Mucosa of descending colon (tissue), 3 donors: Measurements from ENCODE around the gene RELL1. TPM values are rescaled to one million over a fixed set of nuclear protein-coding genes. Genes with fewer than 3 reads are reported as not detected.

ENCODE experiments used
- ATAC-seq: fragments of 200-7000 bp; cut with Tn5 transposase; one replicate; pipeline ENCODE4 v1.9.1; 2020; ENCODE audit warnings: mild to moderate bottlenecking, moderate library complexity
- DNase-seq, 3 donors: peaks; one replicate each; pipeline ENCODE4 v3.0.0-alpha.2; 2020
- H3K36me3 ChIP-seq: fragments of 200-600 bp; one replicate; pipeline ENCODE4 v1.8.0; 2021; ENCODE audit warnings: low read depth, mild to moderate bottlenecking
- H3K4me1 ChIP-seq: fragments of 200-600 bp; one replicate; pipeline ENCODE4 v1.8.0; 2021; ENCODE audit warnings: low read depth, mild to moderate bottlenecking
- H3K4me3 ChIP-seq: fragments of 200-600 bp; one replicate; pipeline ENCODE4 v1.8.0; 2021; ENCODE audit warnings: mild to moderate bottlenecking
- H3K9me3 ChIP-seq: fragments of 200-600 bp; one replicate; pipeline ENCODE4 v1.8.0; 2021; ENCODE audit warnings: mild to moderate bottlenecking
- CTCF ChIP-seq: fragments of 200-600 bp; IDR thresholded peaks from one replicate; pipeline ENCODE4 v1.8.0; 2022; ENCODE audit warnings: antibody characterized with exemption, mild to moderate bottlenecking
- intact Hi-C, 2 donors: fragments of 100-400 bp; cut with DNase I in 1 of 2; cut with micrococcal nuclease in 1 of 2; formaldehyde crosslinking; loops; one replicate each; pipeline versions ENCODE4 v1.11.0 to v1.11.1; 2022; cut with DNase I, micrococcal nuclease
- long read RNA-seq, 2 donors: library from polyadenylated mRNA; unstranded; transcript quantifications; one replicate each; pipeline ENCODE4 v2.0.0, GENCODE V29; 2019 to 2021
- total RNA-seq, 3 donors: library from RNA; stranded (reverse); fragmentation: NEBNext Ultra II Directional in 2 of 3; extraction: Animal tissue kit (Norgen Biotek cat#: 25700) in 2 of 3; gene quantifications; one replicate each; pipeline versions ENCODE4 v1.2.1 to v1.2.4, GENCODE V29; 2021 to 2023
- donor health status: DM: no; HTN: no; CAD: no; lungs with moderate emphysema.
- donor health status: DM: no; HTN: no; CAD: no.
- donor health status: DM: no; HTN: yes; CAD: no.

The RELL1 gene
- total RNA-seq, result 10 to 100 TPM; 50.5 to 75.2 (median 68.8) TPM
- long read RNA-seq, donor 1, transcript RELL1-202 (7 exons, 1,350 nt), result major isoform, 5 of 12 reads
- long read RNA-seq, donor 1, partial matches to known transcripts, result 2 of 12 reads
- long read RNA-seq, donor 1, other reads (novel, unspliced or antisense), result 5 of 12 reads
- long read RNA-seq, donor 2, transcript RELL1-202 (7 exons, 1,350 nt), result major isoform, 16 of 84 reads
- long read RNA-seq, donor 2, partial matches to known transcripts, result 3 of 84 reads
- long read RNA-seq, donor 2, other reads (novel, unspliced or antisense), result 65 of 84 reads

GRCh38 chr4:37686373-37687193 lies at the start of gene RELL1:
Gene RELL1, minus strand, starts transcription at chr4:37686376. Its CDS starts 89 bp downstream, at chr4:37686287.
- no peak for TF ChIP-seq CTCF
- DNase-seq (peak; percentile 100), ATAC-seq (peak; percentile 93)
- Histone ChIP-seq H3K4me1 (peaks cover 26% of the 10 kb centered on the region), H3K4me3 (peak within 1 kb of the TSS; percentile 73), H3K36me3 (no peaks in the 10 kb centered on the region), H3K9me3 (no peaks in the 10 kb centered on the region)
- intact Hi-C loops, result no loop called here

GRCh38 chr4:37735578-37735977 lies 49.4 kb upstream of the RELL1 start:
- TF ChIP-seq CTCF, result no peak
- H3K4me3 ChIP-seq, result no peak overlapping the region
- ATAC-seq (no peak), DNase-seq (no peak)
- no peaks in the 10 kb centered on the region for H3K9me3 ChIP-seq
- H3K4me1 ChIP-seq, result peaks cover 4% of the 10 kb centered on the region
- intact Hi-C loops, result no loop called here
- H3K36me3 ChIP-seq, result no peaks in the 10 kb centered on the region

- Histone ChIP-seq H3K4me3 (no peak overlapping the region), H3K36me3 (no peaks in the 10 kb centered on the region), H3K4me1 (peaks cover 4% of the 10 kb centered on the region), H3K9me3 (no peaks in the 10 kb centered on the region)
- TF ChIP-seq CTCF, result no peak
- no peak for ATAC-seq
- DNase-seq, result no peak
- intact Hi-C loops, result no loop called here
These were observed 48.8 kb upstream of the RELL1 start for GRCh38 chr4:37734989-37735388.

- intact Hi-C loops, result no loop called here
- ATAC-seq, result peak; percentile 79
- TF ChIP-seq CTCF, result no peak
These were observed 47.2 kb upstream of the RELL1 start for GRCh38 chr4:37733240-37733867.

GRCh38 chr4:37732526-37733186 lies 46.5 kb upstream of the RELL1 start:
- DNase-seq, result no peak
- Histone ChIP-seq H3K9me3 (no peaks in the 10 kb centered on the region), H3K4me3 (no peak overlapping the region), H3K36me3 (no peaks in the 10 kb centered on the region), H3K4me1 (peaks cover 4% of the 10 kb centered on the region)
- intact Hi-C loops, result no loop called here
- ATAC-seq, result peak; percentile 76
- no peak for TF ChIP-seq CTCF

More at GRCh38 chr4:37733240-37733867, 47.2 kb upstream of the RELL1 start:
- DNase-seq, result no peak
- Histone ChIP-seq H3K36me3 (no peaks in the 10 kb centered on the region), H3K4me3 (no peak overlapping the region), H3K4me1 (peaks cover 4% of the 10 kb centered on the region), H3K9me3 (no peaks in the 10 kb centered on the region)
